ENCODE measurements around the gene ANKMY2. TPM values are rescaled to one million over a fixed set of nuclear protein-coding genes. Genes with fewer than 3 reads are reported as not detected.
"Not testable (repeated sequence)": the region's sequence is repeated elsewhere in the genome, so short reads cannot be mapped to it uniquely, and the experiment has no call there.

ANKMY2 gene
- total RNA-seq, 1 donor from 2014 or later: 5.5 TPM

GRCh38 chr7:16685535-16685934 lies 40.0 kb upstream of the ANKMY2 start:
- Histone ChIP-seq H3K27me3 (ENCODE audit: control insufficient read depth, insufficient read depth, low read length) (no peaks in the 10 kb centered on the region), H3K4me3 (ENCODE audit: low read depth, low read length) (no peak overlapping the region), H3K36me3 (ENCODE audit: control insufficient read depth, insufficient read depth, low read length) (peaks cover 7% of the 10 kb centered on the region)
- no peak for TF ChIP-seq CTCF (IDR thresholded peaks at IDR 0.05; ENCODE audit: insufficient read depth, low read length, severe bottlenecking)
- no peak for DNase-seq (ENCODE audit: low read depth)
- no peak for FAIRE-seq

- DNase-seq (ENCODE audit: low read depth) (no peak), FAIRE-seq (no peak)
- no peak for TF ChIP-seq CTCF (IDR thresholded peaks at IDR 0.05; ENCODE audit: insufficient read depth, low read length, severe bottlenecking)
- Histone ChIP-seq H3K36me3 (ENCODE audit: control insufficient read depth, insufficient read depth, low read length) (peaks cover 7% of the 10 kb centered on the region), H3K27me3 (ENCODE audit: control insufficient read depth, insufficient read depth, low read length) (no peaks in the 10 kb centered on the region), H3K4me3 (ENCODE audit: low read depth, low read length) (no peak overlapping the region)
Measured at GRCh38 chr7:16684935-16685334, 39.4 kb upstream of the ANKMY2 start.

GRCh38 chr7:16678645-16679566 lies 33.4 kb upstream of the ANKMY2 start:
- not testable (repeated sequence) for H3K4me3 ChIP-seq (ENCODE audit: low read depth, low read length); H3K27me3 ChIP-seq (ENCODE audit: control insufficient read depth, insufficient read depth, low read length); H3K36me3 ChIP-seq (ENCODE audit: control insufficient read depth, insufficient read depth, low read length); FAIRE-seq; DNase-seq (ENCODE audit: low read depth)

- TF ChIP-seq CTCF (IDR thresholded peaks at IDR 0.05; ENCODE audit: insufficient read depth, low read length, severe bottlenecking): no peak
- Histone ChIP-seq H3K27me3 (ENCODE audit: control insufficient read depth, insufficient read depth, low read length) (no peaks in the 10 kb centered on the region), H3K36me3 (ENCODE audit: control insufficient read depth, insufficient read depth, low read length) (peaks cover 3% of the 10 kb centered on the region), H3K4me3 (ENCODE audit: low read depth, low read length) (no peak overlapping the region)
- FAIRE-seq (no peak), DNase-seq (ENCODE audit: low read depth) (no peak)
Measured at GRCh38 chr7:16677978-16678494, 32.5 kb upstream of the ANKMY2 start.

- FAIRE-seq: no peak
- TF ChIP-seq CTCF (IDR thresholded peaks at IDR 0.05; ENCODE audit: insufficient read depth, low read length, severe bottlenecking): no peak
- Histone ChIP-seq H3K4me3 (ENCODE audit: low read depth, low read length) (no peak overlapping the region), H3K36me3 (ENCODE audit: control insufficient read depth, insufficient read depth, low read length) (peaks cover 3% of the 10 kb centered on the region), H3K27me3 (ENCODE audit: control insufficient read depth, insufficient read depth, low read length) (no peaks in the 10 kb centered on the region)
- DNase-seq (ENCODE audit: low read depth): no peak
Measured at GRCh38 chr7:16675277-16675676, 29.7 kb upstream of the ANKMY2 start.

GRCh38 chr7:16671811-16672210 lies 26.3 kb upstream of the ANKMY2 start:
- peaks cover 3% of the 10 kb centered on the region for H3K36me3 ChIP-seq (ENCODE audit: control insufficient read depth, insufficient read depth, low read length)
- FAIRE-seq (no peak), DNase-seq (ENCODE audit: low read depth) (no peak)
- H3K4me3 ChIP-seq (ENCODE audit: low read depth, low read length): no peak overlapping the region
- TF ChIP-seq CTCF (IDR thresholded peaks at IDR 0.05; ENCODE audit: insufficient read depth, low read length, severe bottlenecking): no peak
- no peaks in the 10 kb centered on the region for H3K27me3 ChIP-seq (ENCODE audit: control insufficient read depth, insufficient read depth, low read length)
